ENCODE measurements around the gene ZNF888.
"Not testable (repeated sequence)": the region's sequence is repeated elsewhere in the genome, so short reads cannot be mapped to it uniquely, and the experiment has no call there.

Gene ZNF888

DNA sequence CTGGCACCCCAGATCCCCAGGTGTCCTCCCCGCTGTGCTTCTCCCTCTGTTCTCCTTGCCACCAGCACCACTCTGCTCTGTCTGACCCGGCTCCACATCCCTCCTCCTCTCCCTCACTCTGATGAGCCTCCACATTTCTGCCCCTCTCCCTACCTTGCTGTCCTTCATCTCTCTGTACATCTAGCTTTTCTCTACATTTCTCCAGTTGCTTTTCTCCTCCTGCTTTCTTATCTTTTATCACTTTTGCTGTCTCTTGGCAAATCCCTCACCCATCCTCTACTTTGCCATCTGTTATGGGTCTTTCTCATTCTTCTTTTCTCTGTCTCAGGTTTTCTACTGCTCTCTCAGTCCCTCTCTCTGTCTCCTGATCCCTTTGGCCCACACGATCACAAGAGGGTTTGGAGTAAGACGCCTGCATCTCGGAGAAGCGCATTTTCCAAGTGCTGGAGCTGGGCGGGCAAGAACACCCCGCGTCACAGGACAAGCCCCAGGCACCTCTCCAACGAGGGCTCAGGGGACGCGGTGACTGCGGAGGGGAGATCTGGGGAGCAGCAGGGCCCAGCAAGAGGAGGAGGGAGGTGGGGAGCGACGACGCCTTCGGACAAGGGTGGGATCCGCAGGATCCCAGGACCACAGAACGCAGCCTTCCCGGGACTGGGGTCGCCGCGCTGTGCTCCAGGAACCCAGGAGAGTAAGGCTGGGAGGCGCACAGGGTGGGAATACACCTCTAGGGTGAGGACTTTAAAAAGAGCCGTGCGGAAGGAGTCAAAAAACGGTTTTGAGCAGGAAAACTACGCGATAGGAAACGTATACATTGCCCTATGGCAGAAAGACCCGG is 66.5 kb downstream of the ZNF888 start:
- H3K4me1 ChIP-seq (ENCODE audit: control insufficient read depth, insufficient read depth, low read length); CTCF ChIA-PET; H3K27ac ChIP-seq (ENCODE audit: extremely low read depth, low read depth, low read length); H3K9me3 ChIP-seq (ENCODE audit: control insufficient read depth, insufficient read depth, low read depth, low read length); POLR2A ChIA-PET; H3K36me3 ChIP-seq (ENCODE audit: control insufficient read depth in 2 of 2, insufficient read depth in 1 of 2, low read length in 2 of 2): not testable (repeated sequence)
- TF ChIP-seq ZNF530 (tag by site-specific recombination; IDR thresholded peaks at IDR 0.05; ENCODE audit: low read depth), result peak; percentile 98
- TF ChIP-seq PRDM1 (tag by site-specific recombination; IDR thresholded peaks at IDR 0.05), result peak; percentile 59
- peak overlapping the region; percentile 70 for H3K4me3 ChIP-seq (ENCODE audit: low read depth, low read length)
